ENCODE measurements around the gene ATP5F1D. TPM values are rescaled to one million over a fixed set of nuclear protein-coding genes. Genes with fewer than 3 reads are reported as not detected.

Gene ATP5F1D
- total and polyA plus RNA-seq, 2 donors (not counting 1 experiment from before 2014, with no cell fraction given): 150 to 166 TPM

DNA sequence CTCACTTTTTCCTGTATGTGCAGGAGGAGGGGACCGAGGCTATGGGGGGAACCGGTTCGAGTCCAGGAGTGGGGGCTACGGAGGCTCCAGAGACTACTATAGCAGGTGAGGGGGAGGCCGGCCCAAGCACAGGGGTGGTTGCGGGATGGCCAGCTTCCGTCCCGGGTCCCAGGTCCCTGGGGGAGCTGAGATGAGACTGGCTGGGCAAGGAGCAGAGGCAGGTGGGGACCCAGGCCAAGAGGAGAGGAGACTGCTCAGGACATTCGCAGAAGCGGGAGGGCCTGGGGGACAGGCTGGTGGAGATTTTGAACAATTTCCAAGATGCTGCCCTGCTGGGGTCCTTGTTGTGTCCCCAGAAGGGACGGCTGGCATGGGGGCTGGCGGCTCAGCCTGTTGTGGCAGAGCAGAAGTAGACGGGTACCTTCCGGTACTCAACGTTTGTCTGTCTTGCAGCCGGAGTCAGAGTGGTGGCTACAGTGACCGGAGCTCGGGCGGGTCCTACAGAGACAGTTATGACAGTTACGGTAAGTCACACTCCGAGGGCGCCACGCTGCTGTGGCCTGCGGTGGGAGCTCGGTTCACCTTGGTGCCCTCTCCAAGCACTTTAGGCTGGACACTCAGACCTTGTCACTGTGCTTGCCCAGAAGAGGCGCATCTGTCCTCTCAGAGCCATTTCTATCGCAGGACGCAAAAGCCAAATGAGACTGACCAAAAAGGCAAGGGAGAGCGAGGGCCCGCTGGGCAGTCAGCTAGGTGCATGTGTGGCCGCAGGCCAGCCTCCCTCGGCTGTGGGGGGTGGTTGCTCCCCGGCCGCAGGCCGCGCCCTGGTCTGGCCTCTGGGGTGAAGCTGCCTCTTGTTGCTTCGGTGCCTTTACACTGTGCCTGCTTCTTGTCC lies 30.2 kb downstream of the ATP5F1D start:
- WGBS (ENCODE audit: insufficient coverage): 92% methylated on average over 37 of the region's 37 CpGs
- Histone ChIP-seq H3K9ac (ENCODE audit: low read length) (no peak overlapping the region), H3K27ac (ENCODE audit: low read length in 2 of 2) (peak overlapping the region in 1 of 2 donors; percentile 11), H3K4me1 (ENCODE audit: control insufficient read depth in 2 of 2, insufficient read depth in 2 of 2, low read length in 2 of 2) (peaks cover 63 to 83% of the 10 kb centered on the region in 2 donors), H4K20me1 (ENCODE audit: control insufficient read depth, insufficient read depth, low read length, poor library complexity, severe bottlenecking) (peaks cover 85% of the 10 kb centered on the region), H3K27me3 (replicated peaks in 1 of 4; ENCODE audit: control extremely low read depth in 1 of 4, control insufficient read depth in 3 of 4, insufficient read depth in 4 of 4, low read length in 3 of 4) (no peaks in the 10 kb centered on the region), H3K4me3 (ENCODE audit: control extremely low read depth in 1 of 5, extremely low read depth in 1 of 5, insufficient read depth in 1 of 5, low read depth in 2 of 5, low read length in 4 of 5) (no peak overlapping the region), H3K36me3 (replicated peaks in 1 of 2; ENCODE audit: control extremely low read depth in 1 of 2, control insufficient read depth in 1 of 2, extremely low read depth in 1 of 2, insufficient read depth in 2 of 2, low read length in 1 of 2) (peaks cover 9 to 51% of the 10 kb centered on the region in 2 experiments), H3K4me2 (replicated peaks; ENCODE audit: low read depth, low read length, poor library complexity, severe bottlenecking) (peak overlapping the region; percentile 83), H2AFZ (ENCODE audit: insufficient read depth, low read depth, low read length, poor library complexity, severe bottlenecking) (no peak overlapping the region), H3K9me3 (ENCODE audit: control extremely low read depth in 1 of 3, control insufficient read depth in 2 of 3, insufficient read depth in 1 of 3, low read length in 2 of 3) (no peaks in the 10 kb centered on the region), H3K79me2 (ENCODE audit: control insufficient read depth, insufficient read depth, low read length) (peaks cover 85% of the 10 kb centered on the region)
- H3K9me3 Mint-ChIP-seq (ENCODE audit: insufficient read depth): no peaks in the 10 kb centered on the region
- intact Hi-C loops (cut with micrococcal nuclease): no loop called here
- no peaks in the 10 kb centered on the region for H3K27me3 Mint-ChIP-seq
- ATAC-seq (ENCODE audit: low read depth): no peak
- peak overlapping the region; percentile 67 for H3K27ac Mint-ChIP-seq
- TF ChIP-seq, protein P1, sequence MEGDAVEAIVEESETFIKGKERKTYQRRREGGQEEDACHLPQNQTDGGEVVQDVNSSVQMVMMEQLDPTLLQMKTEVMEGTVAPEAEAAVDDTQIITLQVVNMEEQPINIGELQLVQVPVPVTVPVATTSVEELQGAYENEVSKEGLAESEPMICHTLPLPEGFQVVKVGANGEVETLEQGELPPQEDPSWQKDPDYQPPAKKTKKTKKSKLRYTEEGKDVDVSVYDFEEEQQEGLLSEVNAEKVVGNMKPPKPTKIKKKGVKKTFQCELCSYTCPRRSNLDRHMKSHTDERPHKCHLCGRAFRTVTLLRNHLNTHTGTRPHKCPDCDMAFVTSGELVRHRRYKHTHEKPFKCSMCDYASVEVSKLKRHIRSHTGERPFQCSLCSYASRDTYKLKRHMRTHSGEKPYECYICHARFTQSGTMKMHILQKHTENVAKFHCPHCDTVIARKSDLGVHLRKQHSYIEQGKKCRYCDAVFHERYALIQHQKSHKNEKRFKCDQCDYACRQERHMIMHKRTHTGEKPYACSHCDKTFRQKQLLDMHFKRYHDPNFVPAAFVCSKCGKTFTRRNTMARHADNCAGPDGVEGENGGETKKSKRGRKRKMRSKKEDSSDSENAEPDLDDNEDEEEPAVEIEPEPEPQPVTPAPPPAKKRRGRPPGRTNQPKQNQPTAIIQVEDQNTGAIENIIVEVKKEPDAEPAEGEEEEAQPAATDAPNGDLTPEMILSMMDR (IDR thresholded peaks at IDR 0.05): no peak
- TF ChIP-seq EZH2 (IDR thresholded peaks at IDR 0.05; ENCODE audit: borderline replicate concordance, insufficient read depth, low read depth, low read length, poor library complexity, severe bottlenecking): no peak
- CTCF ChIA-PET: interaction anchor here (6.1 kb wide), 1 partner anchor 27 kb away, joined by 51 read pairs; no protein-coding TSS in a partner anchor
- peak; percentile 46 for DNase-seq
- H3K4me3 Mint-ChIP-seq: peak overlapping the region; percentile 88
- peaks cover 65% of the 10 kb centered on the region for H3K4me1 Mint-ChIP-seq
- POLR2A ChIA-PET: interaction anchor here (0.6 to 2.3 kb wide), 3 partner anchors 19 to 381 kb away, joined by 3 to 9 read pairs (median 3); partner anchors contain the start of gene TCF3
